NCI-H2227 treated with DMSO at 0.1 percent for 48 hours (cell line): Measurements from ENCODE around the gene PDGFRA.
"Not testable (repeated sequence)": the region's sequence is repeated elsewhere in the genome, so short reads cannot be mapped to it uniquely, and the experiment has no call there.

Source experiments
- DNase-seq: peaks from one replicate; lab custom pipeline; 2025; lab: John Stamatoyannopoulos, UW

Gene PDGFRA

GRCh38 chr4:54227256-54228055, 1.6 kb upstream of the PDGFRA start:
- DNase-seq, result no peak

GRCh38 chr4:54228056-54228527, 1.0 kb upstream of the PDGFRA start:
- DNase-seq, result no peak

- DNase-seq, result no peak
Observed at GRCh38 chr4:54228546-54228945, 547 bp upstream of the PDGFRA start.

GRCh38 chr4:54229631-54230483, 764 bp downstream of the PDGFRA start:
- no peak for DNase-seq

- DNase-seq, result no peak
Observed at GRCh38 chr4:54230484-54231418, 1.7 kb downstream of the PDGFRA start.

- no peak for DNase-seq
Observed at GRCh38 chr4:54231419-54231767, 2.3 kb downstream of the PDGFRA start.

GRCh38 chr4:54231768-54232688, 2.9 kb downstream of the PDGFRA start:
- no peak for DNase-seq

GRCh38 chr4:54233277-54233696, 4.2 kb downstream of the PDGFRA start:
- DNase-seq, result peak; percentile 49

GRCh38 chr4:54233697-54234496, 4.8 kb downstream of the PDGFRA start:
- DNase-seq, result peak; percentile 30

GRCh38 chr4:54234497-54235205, 5.6 kb downstream of the PDGFRA start:
- DNase-seq, result no peak

- not testable (repeated sequence) for DNase-seq
Observed at GRCh38 chr4:54236316-54236715, 7.2 kb downstream of the PDGFRA start.

GRCh38 chr4:54237770-54238169, 8.7 kb downstream of the PDGFRA start:
- DNase-seq, result no peak

GRCh38 chr4:54238389-54238788, 9.3 kb downstream of the PDGFRA start:
- DNase-seq, result no peak

- DNase-seq, result not testable (repeated sequence)
Observed at GRCh38 chr4:54241268-54241823, 12.3 kb downstream of the PDGFRA start.

- DNase-seq, result not testable (repeated sequence)
Observed at GRCh38 chr4:54243541-54243940, 14.4 kb downstream of the PDGFRA start.

GRCh38 chr4:54252312-54252711, 23.2 kb downstream of the PDGFRA start:
- not testable (repeated sequence) for DNase-seq

- DNase-seq, result no peak
Observed at GRCh38 chr4:54254116-54254914, 25.2 kb downstream of the PDGFRA start.

GRCh38 chr4:54254915-54255246, 25.8 kb downstream of the PDGFRA start:
- no peak for DNase-seq
